ENCODE data around the gene MITF. TPM values are rescaled to one million over a fixed set of nuclear protein-coding genes. Genes with fewer than 3 reads are reported as not detected.

MITF gene
- total RNA-seq, 4 donors from 2014 or later = 2.1 to 9.1 (median 4.7) TPM

GRCh38 chr3:69831737-69832136 lies 92.5 kb downstream of the MITF start:
- Histone ChIP-seq H3K4me1 (no peaks in the 10 kb centered on the region), H3K9me3 (no peaks in the 10 kb centered on the region), H3K27ac (no peak overlapping the region), H3K4me3 (no peak overlapping the region), H3K36me3 (no peaks in the 10 kb centered on the region), H3K27me3 (no peaks in the 10 kb centered on the region)
- DNase-seq = no peak
- TF ChIP-seq CTCF (IDR thresholded peaks at IDR 0.05) (no peak), POLR2A (IDR thresholded peaks at IDR 0.05) (no peak)

- no peaks in the 10 kb centered on the region for H3K4me1 ChIP-seq
- TF ChIP-seq CTCF (IDR thresholded peaks at IDR 0.05) (no peak), POLR2A (IDR thresholded peaks at IDR 0.05) (no peak)
Measured at GRCh38 chr3:69833591-69833990, 94.3 kb downstream of the MITF start.

GRCh38 chr3:69838217-69838616 lies 99.0 kb downstream of the MITF start:
- Histone ChIP-seq H3K27me3 (no peaks in the 10 kb centered on the region), H3K9me3 (no peaks in the 10 kb centered on the region), H3K27ac (no peak overlapping the region), H3K4me1 (no peaks in the 10 kb centered on the region), H3K4me3 (no peak overlapping the region), H3K36me3 (no peaks in the 10 kb centered on the region)
- DNase-seq = no peak
- TF ChIP-seq CTCF (IDR thresholded peaks at IDR 0.05) (no peak), POLR2A (IDR thresholded peaks at IDR 0.05) (no peak)

More at GRCh38 chr3:69833591-69833990, 94.3 kb downstream of the MITF start:
- Histone ChIP-seq H3K36me3 (no peaks in the 10 kb centered on the region), H3K27ac (no peak overlapping the region), H3K4me3 (no peak overlapping the region), H3K9me3 (no peaks in the 10 kb centered on the region), H3K27me3 (no peaks in the 10 kb centered on the region)
- DNase-seq = no peak

- no peak for DNase-seq
- Histone ChIP-seq H3K27me3 (no peaks in the 10 kb centered on the region), H3K9me3 (no peaks in the 10 kb centered on the region), H3K4me3 (no peak overlapping the region), H3K36me3 (no peaks in the 10 kb centered on the region), H3K27ac (no peak overlapping the region), H3K4me1 (no peaks in the 10 kb centered on the region)
- no peak for TF ChIP-seq POLR2A (IDR thresholded peaks at IDR 0.05)
- no peak for TF ChIP-seq CTCF (IDR thresholded peaks at IDR 0.05)
Measured at GRCh38 chr3:69838696-69839515, 99.6 kb downstream of the MITF start.

GRCh38 chr3:69842351-69842750 lies 103.1 kb downstream of the MITF start:
- Histone ChIP-seq H3K36me3 (no peaks in the 10 kb centered on the region), H3K4me1 (no peaks in the 10 kb centered on the region), H3K27ac (no peak overlapping the region), H3K27me3 (no peaks in the 10 kb centered on the region), H3K4me3 (no peak overlapping the region), H3K9me3 (no peaks in the 10 kb centered on the region)
- no peak for TF ChIP-seq POLR2A (IDR thresholded peaks at IDR 0.05)
- TF ChIP-seq CTCF (IDR thresholded peaks at IDR 0.05) = no peak
- DNase-seq = no peak
